Thoracic aorta (tissue), 2 donors: ENCODE results near the gene ELOVL6. TPM values are rescaled to one million over a fixed set of nuclear protein-coding genes. Genes with fewer than 3 reads are reported as not detected.

Experiments used
- ATAC-seq: fragments of 150-250 bp; one replicate; pipeline ENCODE4 v1.8.0; 2017; ENCODE audit warnings: low read depth; ENCODE audit not compliant: insufficient number of reproducible peaks, low FRiP score
- DNase-seq: peaks from one replicate; pipeline ENCODE4 v3.0.0-alpha.2; 2020; ENCODE audit warnings: low spot score
- H3K27ac ChIP-seq, 2 donors: fragments of 200-600 bp; sonication (generic); 1 replicate in 1 of 2; 2 replicates in 1 of 2; pipeline ENCODE4 v1.5.1; 2016; ENCODE audit warnings: mild to moderate bottlenecking in 2 of 2, moderate library complexity in 2 of 2
- H3K27me3 ChIP-seq: fragments of 200-600 bp; sonication (generic); replicated peaks from 2 replicates; pipeline ENCODE4 v1.6.0; 2016; ENCODE audit warnings: mild to moderate bottlenecking; ENCODE audit not compliant: insufficient read depth
- H3K36me3 ChIP-seq: fragments of 200-600 bp; sonication (generic); one replicate; pipeline ENCODE4 v1.5.1; 2016
- H3K4me1 ChIP-seq, 2 donors: fragments of 200-600 bp; sonication (generic); 1 replicate in 1 of 2; 2 replicates in 1 of 2; pipeline versions ENCODE4 v1.5.1 to v1.6.0; 2016; ENCODE audit warnings: low read depth in 2 of 2, mild to moderate bottlenecking in 1 of 2; ENCODE audit not compliant: control insufficient read depth in 1 of 2
- H3K4me3 ChIP-seq: fragments of 200-600 bp; sonication (generic); 2 replicates; pipeline ENCODE4 v1.5.1; 2016; ENCODE audit warnings: mild to moderate bottlenecking
- H3K9me3 ChIP-seq: fragments of 200-600 bp; sonication (generic); 2 replicates; pipeline ENCODE4 v1.5.1; 2016
- total RNA-seq, 2 donors: library from RNA; depleted of rRNA; stranded (reverse); fragments of >200 nt; gene quantifications; one replicate each; pipeline versions ENCODE4 v1.1.0 to v1.2.3, GENCODE V29; 2016
- TF ChIP-seq, protein P1 (sequence below): fragments of 200-600 bp; sonication (generic); IDR thresholded peaks from one replicate; pipeline ENCODE4 v1.5.1; 2019; ENCODE audit warnings: antibody characterized with exemption

The ELOVL6 gene
- total RNA-seq, 2 donors from 2014 or later: 1.5 to 2.7 TPM

- H3K27ac ChIP-seq: no peak overlapping the region
- H3K36me3 ChIP-seq: no peaks in the 10 kb centered on the region
- no peak for DNase-seq
- no peaks in the 10 kb centered on the region for H3K27me3 ChIP-seq
- no peaks in the 10 kb centered on the region for H3K9me3 ChIP-seq
- no peak for ATAC-seq
- no peak overlapping the region for H3K4me3 ChIP-seq
- H3K4me1 ChIP-seq: no peaks in the 10 kb centered on the region
- TF ChIP-seq, protein P1, sequence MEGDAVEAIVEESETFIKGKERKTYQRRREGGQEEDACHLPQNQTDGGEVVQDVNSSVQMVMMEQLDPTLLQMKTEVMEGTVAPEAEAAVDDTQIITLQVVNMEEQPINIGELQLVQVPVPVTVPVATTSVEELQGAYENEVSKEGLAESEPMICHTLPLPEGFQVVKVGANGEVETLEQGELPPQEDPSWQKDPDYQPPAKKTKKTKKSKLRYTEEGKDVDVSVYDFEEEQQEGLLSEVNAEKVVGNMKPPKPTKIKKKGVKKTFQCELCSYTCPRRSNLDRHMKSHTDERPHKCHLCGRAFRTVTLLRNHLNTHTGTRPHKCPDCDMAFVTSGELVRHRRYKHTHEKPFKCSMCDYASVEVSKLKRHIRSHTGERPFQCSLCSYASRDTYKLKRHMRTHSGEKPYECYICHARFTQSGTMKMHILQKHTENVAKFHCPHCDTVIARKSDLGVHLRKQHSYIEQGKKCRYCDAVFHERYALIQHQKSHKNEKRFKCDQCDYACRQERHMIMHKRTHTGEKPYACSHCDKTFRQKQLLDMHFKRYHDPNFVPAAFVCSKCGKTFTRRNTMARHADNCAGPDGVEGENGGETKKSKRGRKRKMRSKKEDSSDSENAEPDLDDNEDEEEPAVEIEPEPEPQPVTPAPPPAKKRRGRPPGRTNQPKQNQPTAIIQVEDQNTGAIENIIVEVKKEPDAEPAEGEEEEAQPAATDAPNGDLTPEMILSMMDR: no peak
Observed at GRCh38 chr4:110183058-110183457, 15.4 kb downstream of the ELOVL6 start.

GRCh38 chr4:110181890-110182289 is 16.5 kb downstream of the ELOVL6 start:
- H3K27ac ChIP-seq: no peak overlapping the region
- no peaks in the 10 kb centered on the region for H3K27me3 ChIP-seq
- no peaks in the 10 kb centered on the region for H3K36me3 ChIP-seq
- H3K4me1 ChIP-seq: no peaks in the 10 kb centered on the region
- ATAC-seq (no peak), DNase-seq (no peak)
- TF ChIP-seq, protein P1: no peak
- no peaks in the 10 kb centered on the region for H3K9me3 ChIP-seq
- H3K4me3 ChIP-seq: no peak overlapping the region

- no peaks in the 10 kb centered on the region for H3K36me3 ChIP-seq
- no peak overlapping the region for H3K4me3 ChIP-seq
- H3K9me3 ChIP-seq: no peaks in the 10 kb centered on the region
- no peaks in the 10 kb centered on the region for H3K27me3 ChIP-seq
- H3K27ac ChIP-seq: no peak overlapping the region
- ATAC-seq: no peak
- TF ChIP-seq, protein P1: no peak
- DNase-seq: no peak
- H3K4me1 ChIP-seq: no peaks in the 10 kb centered on the region
Observed at GRCh38 chr4:110175634-110176033, 22.8 kb downstream of the ELOVL6 start.

DNA sequence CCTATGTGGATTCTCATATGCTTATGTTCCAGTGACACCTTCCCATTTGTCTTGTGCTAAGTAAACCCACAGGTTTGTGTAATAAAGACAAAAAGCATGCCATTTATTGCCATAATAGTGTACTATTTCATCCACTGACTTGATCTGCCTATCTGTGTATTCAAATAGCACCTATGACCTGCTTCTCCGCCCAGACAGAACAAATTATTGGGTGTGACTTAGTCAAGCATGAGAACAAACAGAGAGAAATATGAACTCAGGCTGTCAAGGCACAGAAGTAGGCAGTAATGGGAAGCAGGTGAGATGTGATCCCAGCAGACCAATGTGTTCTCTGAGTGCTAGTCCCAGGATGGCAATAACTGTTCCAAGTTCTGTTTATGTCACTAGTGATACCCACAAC is 25.4 kb downstream of the ELOVL6 start:
- Histone ChIP-seq H3K4me1 (no peaks in the 10 kb centered on the region), H3K36me3 (no peaks in the 10 kb centered on the region), H3K27ac (no peak overlapping the region), H3K27me3 (no peaks in the 10 kb centered on the region), H3K9me3 (no peaks in the 10 kb centered on the region), H3K4me3 (no peak overlapping the region)
- ATAC-seq (no peak), DNase-seq (no peak)
- TF ChIP-seq, protein P1: no peak

- Histone ChIP-seq H3K36me3 (no peaks in the 10 kb centered on the region), H3K9me3 (no peaks in the 10 kb centered on the region), H3K27me3 (no peaks in the 10 kb centered on the region), H3K4me1 (no peaks in the 10 kb centered on the region), H3K4me3 (no peak overlapping the region), H3K27ac (no peak overlapping the region)
- DNase-seq (no peak), ATAC-seq (no peak)
- TF ChIP-seq, protein P1: no peak
Observed at GRCh38 chr4:110171971-110172370, 26.4 kb downstream of the ELOVL6 start.
